ENCODE results near the gene DUSP3.

- no peak for TF ChIP-seq ZNF274 (IDR thresholded peaks at IDR 0.05; ENCODE audit: low read depth, low read length)
- no peak for TF ChIP-seq YY1 (IDR thresholded peaks at IDR 0.05; ENCODE audit: insufficient read depth, insufficient read length)
Observed at GRCh38 chr17:43717913-43718312, 60.9 kb downstream of the DUSP3 start.
